A673 (cell line): Measurements from ENCODE around the gene CREBZF.

Experiments used
- EZH2 ChIP-seq: fragments of 200-600 bp; sonication (generic); IDR thresholded peaks from 2 replicates; pipeline ENCODE4 v1.6.1; 2017; ENCODE audit warnings: borderline replicate concordance, low read depth, mild to moderate bottlenecking, mixed read lengths, antibody characterized with exemption, low read length; ENCODE audit not compliant: poor library complexity, severe bottlenecking
- TF ChIP-seq, protein P1 (sequence below): fragments of 300-800, 200-600 bp; sonication (generic); conservative IDR thresholded peaks from 2 replicates; pipeline ENCODE4 v1.5.1; 2017; ENCODE audit warnings: low read depth, mild to moderate bottlenecking, antibody characterized with exemption, low read length, moderate library complexity, mixed read lengths

DNA sequence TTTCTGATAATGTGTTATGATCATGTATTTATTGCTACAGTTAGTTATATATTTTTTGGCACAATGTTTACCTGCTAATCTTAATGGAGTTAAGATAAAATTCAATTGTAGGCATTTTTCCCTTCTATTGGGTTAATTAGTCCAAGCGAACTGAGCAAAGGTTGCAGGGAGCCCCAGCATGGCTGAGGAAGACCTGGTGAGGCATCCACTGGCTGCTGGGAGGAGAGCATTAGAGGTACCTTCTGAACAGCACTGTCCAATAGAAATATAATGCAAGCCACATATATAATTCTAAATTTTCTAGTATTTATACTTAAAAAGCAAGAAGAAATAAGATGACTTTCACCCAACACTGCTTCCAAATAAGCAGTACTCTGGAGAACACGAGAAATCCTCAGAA is 17.9 kb downstream of the CREBZF start:
- TF ChIP-seq, protein P1, sequence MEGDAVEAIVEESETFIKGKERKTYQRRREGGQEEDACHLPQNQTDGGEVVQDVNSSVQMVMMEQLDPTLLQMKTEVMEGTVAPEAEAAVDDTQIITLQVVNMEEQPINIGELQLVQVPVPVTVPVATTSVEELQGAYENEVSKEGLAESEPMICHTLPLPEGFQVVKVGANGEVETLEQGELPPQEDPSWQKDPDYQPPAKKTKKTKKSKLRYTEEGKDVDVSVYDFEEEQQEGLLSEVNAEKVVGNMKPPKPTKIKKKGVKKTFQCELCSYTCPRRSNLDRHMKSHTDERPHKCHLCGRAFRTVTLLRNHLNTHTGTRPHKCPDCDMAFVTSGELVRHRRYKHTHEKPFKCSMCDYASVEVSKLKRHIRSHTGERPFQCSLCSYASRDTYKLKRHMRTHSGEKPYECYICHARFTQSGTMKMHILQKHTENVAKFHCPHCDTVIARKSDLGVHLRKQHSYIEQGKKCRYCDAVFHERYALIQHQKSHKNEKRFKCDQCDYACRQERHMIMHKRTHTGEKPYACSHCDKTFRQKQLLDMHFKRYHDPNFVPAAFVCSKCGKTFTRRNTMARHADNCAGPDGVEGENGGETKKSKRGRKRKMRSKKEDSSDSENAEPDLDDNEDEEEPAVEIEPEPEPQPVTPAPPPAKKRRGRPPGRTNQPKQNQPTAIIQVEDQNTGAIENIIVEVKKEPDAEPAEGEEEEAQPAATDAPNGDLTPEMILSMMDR, result no peak
- no peak for TF ChIP-seq EZH2
